Measurements from ENCODE around the gene HMX2. TPM values are rescaled to one million over a fixed set of nuclear protein-coding genes. Genes with fewer than 3 reads are reported as not detected.
"Not testable (repeated sequence)": the region's sequence is repeated elsewhere in the genome, so short reads cannot be mapped to it uniquely, and the experiment has no call there.

HMX2 gene
- total RNA-seq, 1 donor from 2014 or later = not detected

- ATAC-seq (no peak), DNase-seq (ENCODE audit: low spot score) (no peak)
- intact Hi-C loops (cut with DNase I) = no loop called here
Measured at GRCh38 chr10:123149162-123149567, 1.2 kb downstream of the HMX2 start.

GRCh38 chr10:123149568-123150270 is 1.8 kb downstream of the HMX2 start:
- DNase-seq (ENCODE audit: low spot score) = no peak
- intact Hi-C loops (cut with DNase I) = no loop called here

GRCh38 chr10:123150271-123150985 is 2.5 kb downstream of the HMX2 start:
- intact Hi-C loops (cut with DNase I) = no loop called here
- DNase-seq (ENCODE audit: low spot score) (no peak), ATAC-seq (no peak)

More at GRCh38 chr10:123149568-123150270, 1.8 kb downstream of the HMX2 start:
- ATAC-seq = no peak

GRCh38 chr10:123150986-123151736 is 3.2 kb downstream of the HMX2 start:
- ATAC-seq (no peak), DNase-seq (ENCODE audit: low spot score) (no peak)
- intact Hi-C loops (cut with DNase I) = no loop called here

GRCh38 chr10:123151737-123152135 is 3.8 kb downstream of the HMX2 start:
- DNase-seq (ENCODE audit: low spot score) (no peak), ATAC-seq (no peak)
- intact Hi-C loops (cut with DNase I) = no loop called here

GRCh38 chr10:123153486-123154091 is 5.7 kb downstream of the HMX2 start:
- intact Hi-C loops (cut with DNase I) = no loop called here
- DNase-seq (ENCODE audit: low spot score) (no peak), ATAC-seq (no peak)

GRCh38 chr10:123154092-123154710 is 6.3 kb downstream of the HMX2 start, which contains the start of gene BUB3:
BUB3 (plus strand) TSS chr10:123154402; CDS start chr10:123154918, 516 bp downstream.
- peak; percentile 98 for DNase-seq (ENCODE audit: low spot score)
- peak; percentile 100 for ATAC-seq
- intact Hi-C loops (cut with DNase I) = no loop called here

- ATAC-seq (peak; percentile 60), DNase-seq (ENCODE audit: low spot score) (no peak)
- intact Hi-C loops (cut with DNase I) = no loop called here
Measured at GRCh38 chr10:123154711-123155505, 7.0 kb downstream of the HMX2 start.

- no peak for DNase-seq (ENCODE audit: low spot score)
- no peak for ATAC-seq
- intact Hi-C loops (cut with DNase I) = no loop called here
Measured at GRCh38 chr10:123156078-123156477, 8.1 kb downstream of the HMX2 start.

GRCh38 chr10:123157210-123157609 is 9.3 kb downstream of the HMX2 start:
- DNase-seq (ENCODE audit: low spot score) = no peak
- ATAC-seq = no peak
- intact Hi-C loops (cut with DNase I) = no loop called here

- DNase-seq (ENCODE audit: low spot score) = no peak
- intact Hi-C loops (cut with DNase I) = no loop called here
- ATAC-seq = no peak
Measured at GRCh38 chr10:123158682-123159081, 10.7 kb downstream of the HMX2 start.

- ATAC-seq (no peak), DNase-seq (ENCODE audit: low spot score) (no peak)
- intact Hi-C loops (cut with DNase I) = no loop called here
Measured at GRCh38 chr10:123160311-123160980, 12.5 kb downstream of the HMX2 start.

- DNase-seq (ENCODE audit: low spot score) (no peak), ATAC-seq (no peak)
- intact Hi-C loops (cut with DNase I) = no loop called here
Measured at GRCh38 chr10:123164319-123164718, 16.4 kb downstream of the HMX2 start.

GRCh38 chr10:123165445-123166072 is 17.6 kb downstream of the HMX2 start:
- DNase-seq (ENCODE audit: low spot score) (no peak), ATAC-seq (no peak)
- intact Hi-C loops (cut with DNase I) = no loop called here

GRCh38 chr10:123166618-123167017 is 18.7 kb downstream of the HMX2 start:
- DNase-seq (ENCODE audit: low spot score) = no peak
- intact Hi-C loops (cut with DNase I) = no loop called here
- ATAC-seq = no peak

GRCh38 chr10:123170961-123171360 is 23.0 kb downstream of the HMX2 start:
- DNase-seq (ENCODE audit: low spot score) = no peak
- intact Hi-C loops (cut with DNase I) = no loop called here
- no peak for ATAC-seq

- intact Hi-C loops (cut with DNase I); ATAC-seq; DNase-seq (ENCODE audit: low spot score): not testable (repeated sequence)
Measured at GRCh38 chr10:123171616-123172015, 23.7 kb downstream of the HMX2 start.

Measured in sciatic nerve (tissue), 2 donors.